Measurements from ENCODE around the gene ADGRA1. TPM values are rescaled to one million over a fixed set of nuclear protein-coding genes. Genes with fewer than 3 reads are reported as not detected.

ADGRA1 gene
- total and polyA plus RNA-seq, 2 experiments from 2014 or later: 0.23 to 0.52 TPM

- H2AFZ ChIP-seq: no peak overlapping the region
- DNase-seq (ENCODE audit: low spot score) (no peak), ATAC-seq (no peak)
- H3K36me3 Mint-ChIP-seq (ENCODE audit: low read depth): no peaks in the 10 kb centered on the region
- no peak for TF ChIP-seq JUNB (IDR thresholded peaks at IDR 0.05; ENCODE audit: unreplicated experiment)
- no peak for TF ChIP-seq ZNF331 (CRISPR knock-in tag; IDR thresholded peaks at IDR 0.05; ENCODE audit: low read depth)
- TF ChIP-seq, protein P1, sequence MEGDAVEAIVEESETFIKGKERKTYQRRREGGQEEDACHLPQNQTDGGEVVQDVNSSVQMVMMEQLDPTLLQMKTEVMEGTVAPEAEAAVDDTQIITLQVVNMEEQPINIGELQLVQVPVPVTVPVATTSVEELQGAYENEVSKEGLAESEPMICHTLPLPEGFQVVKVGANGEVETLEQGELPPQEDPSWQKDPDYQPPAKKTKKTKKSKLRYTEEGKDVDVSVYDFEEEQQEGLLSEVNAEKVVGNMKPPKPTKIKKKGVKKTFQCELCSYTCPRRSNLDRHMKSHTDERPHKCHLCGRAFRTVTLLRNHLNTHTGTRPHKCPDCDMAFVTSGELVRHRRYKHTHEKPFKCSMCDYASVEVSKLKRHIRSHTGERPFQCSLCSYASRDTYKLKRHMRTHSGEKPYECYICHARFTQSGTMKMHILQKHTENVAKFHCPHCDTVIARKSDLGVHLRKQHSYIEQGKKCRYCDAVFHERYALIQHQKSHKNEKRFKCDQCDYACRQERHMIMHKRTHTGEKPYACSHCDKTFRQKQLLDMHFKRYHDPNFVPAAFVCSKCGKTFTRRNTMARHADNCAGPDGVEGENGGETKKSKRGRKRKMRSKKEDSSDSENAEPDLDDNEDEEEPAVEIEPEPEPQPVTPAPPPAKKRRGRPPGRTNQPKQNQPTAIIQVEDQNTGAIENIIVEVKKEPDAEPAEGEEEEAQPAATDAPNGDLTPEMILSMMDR (conservative IDR thresholded peaks at IDR 0.05; ENCODE audit: low read depth in 2 of 2): no peak
- no peak for TF ChIP-seq EZH2phosphoT487 (IDR thresholded peaks at IDR 0.05; ENCODE audit: unreplicated experiment)
- no peak for TF ChIP-seq REST (IDR thresholded peaks at IDR 0.05; ENCODE audit: unreplicated experiment)
- TF ChIP-seq POLR2AphosphoS5 (IDR thresholded peaks at IDR 0.05; ENCODE audit: low read depth): no peak
- TF ChIP-seq CREB1 (CRISPR knock-in tag; IDR thresholded peaks at IDR 0.05; ENCODE audit: low read depth): no peak
- TF ChIP-seq ZNF114 (CRISPR knock-in tag; IDR thresholded peaks at IDR 0.05): no peak
- TF ChIP-seq ZNF462 (CRISPR knock-in tag; IDR thresholded peaks at IDR 0.05): no peak
- no peak for TF ChIP-seq STAT1 (IDR thresholded peaks at IDR 0.05; ENCODE audit: unreplicated experiment)
- TF ChIP-seq EZH2 (IDR thresholded peaks at IDR 0.05; ENCODE audit: low read depth, unreplicated experiment): no peak
- no peak for TF ChIP-seq NANOG (IDR thresholded peaks at IDR 0.05; ENCODE audit: borderline replicate concordance)
- TF ChIP-seq ETS1 (IDR thresholded peaks at IDR 0.05): no peak
- no peaks in the 10 kb centered on the region for H3K9me2 ChIP-seq (ENCODE audit: insufficient read depth)
- no peak overlapping the region for H3K27ac ChIP-seq (ENCODE audit: low read depth)
- no peak overlapping the region for H3K4me2 ChIP-seq
- H3K27ac Mint-ChIP-seq: no peak overlapping the region
- H3K4me3 ChIP-seq: no peak overlapping the region
- H3K36me3 ChIP-seq (ENCODE audit: insufficient read depth): no peaks in the 10 kb centered on the region
- H3K27me3 ChIP-seq (ENCODE audit: insufficient read depth): no peaks in the 10 kb centered on the region
- H3K79me2 ChIP-seq (replicated peaks; ENCODE audit: insufficient read depth): no peaks in the 10 kb centered on the region
- no peaks in the 10 kb centered on the region for H3K4me1 Mint-ChIP-seq
- H3K9me3 Mint-ChIP-seq: peaks cover 10% of the 10 kb centered on the region; the same call in 2 of the 3 replicates
- no peaks in the 10 kb centered on the region for H4K20me1 ChIP-seq (replicated peaks; ENCODE audit: insufficient read depth)
- H3K4me1 ChIP-seq (ENCODE audit: insufficient read depth): no peaks in the 10 kb centered on the region
- peaks cover 4% of the 10 kb centered on the region for H3K27me3 Mint-ChIP-seq (ENCODE audit: insufficient read depth, low read depth, poor library complexity)
- H3F3A ChIP-seq (replicated peaks; ENCODE audit: low read depth): no peaks in the 10 kb centered on the region
- H3K4me3 Mint-ChIP-seq: no peak overlapping the region
Measured at GRCh38 chr10:133114726-133115452, 27.2 kb downstream of the ADGRA1 start.
